Type B pancreatic cell (in vitro differentiated cells): ENCODE data around the gene TPSAB1. TPM values are rescaled to one million over a fixed set of nuclear protein-coding genes. Genes with fewer than 3 reads are reported as not detected.
"Not testable (repeated sequence)": the region's sequence is repeated elsewhere in the genome, so short reads cannot be mapped to it uniquely, and the experiment has no call there.

Experiments used
- DNase-seq: peaks from one replicate; pipeline ENCODE4 v3.0.0; 2021; ENCODE audit warnings: mixed read lengths; ENCODE audit not compliant: unreplicated experiment; ENCODE audit errors: extremely low spot score
- H3K27ac Mint-ChIP-seq: 2 replicates; pipeline ENCODE4 v1.8.0; 2021; ENCODE audit warnings: mild to moderate bottlenecking, mixed read lengths
- H3K27me3 Mint-ChIP-seq: 2 replicates; pipeline ENCODE4 v1.8.0; 2021; ENCODE audit warnings: mixed read lengths
- H3K36me3 Mint-ChIP-seq: 2 replicates; pipeline ENCODE4 v1.8.0; 2021; ENCODE audit warnings: mixed read lengths
- H3K4me1 Mint-ChIP-seq: one replicate; pipeline ENCODE4 v1.8.0; 2021; ENCODE audit warnings: mixed read lengths; ENCODE audit not compliant: unreplicated experiment
- H3K4me3 Mint-ChIP-seq: 2 replicates; pipeline ENCODE4 v1.8.0; 2021; ENCODE audit warnings: mild to moderate bottlenecking, mixed read lengths
- H3K9me3 Mint-ChIP-seq: 2 replicates; pipeline ENCODE4 v1.8.0; 2021; ENCODE audit warnings: mixed read lengths
- total RNA-seq: library from RNA; stranded (reverse); gene quantifications from 2 replicates; pipeline ENCODE4 v1.2.1, GENCODE V29; 2021; ENCODE audit warnings: low replicate concordance
- TF ChIP-seq, protein P1 (sequence below): fragments of 200-600 bp; sonication (generic); conservative IDR thresholded peaks from 2 replicates; pipeline ENCODE4 v1.5.0; 2021; ENCODE audit warnings: antibody characterized with exemption, mild to moderate bottlenecking

Gene TPSAB1
- total RNA-seq, 1 donor from 2014 or later = not detected

DNA sequence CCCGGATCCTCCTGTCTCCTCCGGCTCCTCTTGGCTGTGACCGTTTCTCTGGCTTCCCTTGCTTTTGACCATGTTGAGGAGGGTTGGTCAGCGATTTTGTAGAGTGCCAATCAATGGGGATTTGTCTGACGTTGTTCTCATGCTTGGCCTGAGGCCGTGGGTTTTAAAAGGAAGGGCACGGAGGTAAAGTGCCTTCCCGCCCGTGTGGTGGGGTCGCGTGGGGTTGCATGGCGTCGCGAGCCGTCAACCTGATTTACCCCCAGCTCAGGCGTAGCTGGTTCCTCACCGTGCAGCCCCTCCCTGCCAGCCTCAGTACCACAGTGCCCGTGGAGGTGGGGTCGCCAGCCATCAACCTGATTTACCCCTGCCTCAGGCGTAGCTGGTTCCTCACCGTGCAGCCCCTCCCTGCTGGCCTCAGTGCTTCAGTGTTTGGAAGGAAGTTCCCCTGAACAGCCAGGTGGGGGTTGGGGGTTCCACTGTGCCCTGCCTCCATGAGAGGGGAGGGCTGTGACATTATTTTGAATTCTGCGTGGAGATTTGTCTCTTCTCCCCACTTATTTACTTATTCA lies 5.0 kb downstream of the TPSAB1 start:
- H3K4me1 Mint-ChIP-seq = no peaks in the 10 kb centered on the region
- no peaks in the 10 kb centered on the region for H3K36me3 Mint-ChIP-seq
- TF ChIP-seq, protein P1, sequence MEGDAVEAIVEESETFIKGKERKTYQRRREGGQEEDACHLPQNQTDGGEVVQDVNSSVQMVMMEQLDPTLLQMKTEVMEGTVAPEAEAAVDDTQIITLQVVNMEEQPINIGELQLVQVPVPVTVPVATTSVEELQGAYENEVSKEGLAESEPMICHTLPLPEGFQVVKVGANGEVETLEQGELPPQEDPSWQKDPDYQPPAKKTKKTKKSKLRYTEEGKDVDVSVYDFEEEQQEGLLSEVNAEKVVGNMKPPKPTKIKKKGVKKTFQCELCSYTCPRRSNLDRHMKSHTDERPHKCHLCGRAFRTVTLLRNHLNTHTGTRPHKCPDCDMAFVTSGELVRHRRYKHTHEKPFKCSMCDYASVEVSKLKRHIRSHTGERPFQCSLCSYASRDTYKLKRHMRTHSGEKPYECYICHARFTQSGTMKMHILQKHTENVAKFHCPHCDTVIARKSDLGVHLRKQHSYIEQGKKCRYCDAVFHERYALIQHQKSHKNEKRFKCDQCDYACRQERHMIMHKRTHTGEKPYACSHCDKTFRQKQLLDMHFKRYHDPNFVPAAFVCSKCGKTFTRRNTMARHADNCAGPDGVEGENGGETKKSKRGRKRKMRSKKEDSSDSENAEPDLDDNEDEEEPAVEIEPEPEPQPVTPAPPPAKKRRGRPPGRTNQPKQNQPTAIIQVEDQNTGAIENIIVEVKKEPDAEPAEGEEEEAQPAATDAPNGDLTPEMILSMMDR = no peak
- H3K4me3 Mint-ChIP-seq = no peak overlapping the region
- no peak overlapping the region for H3K27ac Mint-ChIP-seq
- H3K9me3 Mint-ChIP-seq = no peaks in the 10 kb centered on the region
- peaks cover 23% of the 10 kb centered on the region for H3K27me3 Mint-ChIP-seq
- no peak for DNase-seq

DNA sequence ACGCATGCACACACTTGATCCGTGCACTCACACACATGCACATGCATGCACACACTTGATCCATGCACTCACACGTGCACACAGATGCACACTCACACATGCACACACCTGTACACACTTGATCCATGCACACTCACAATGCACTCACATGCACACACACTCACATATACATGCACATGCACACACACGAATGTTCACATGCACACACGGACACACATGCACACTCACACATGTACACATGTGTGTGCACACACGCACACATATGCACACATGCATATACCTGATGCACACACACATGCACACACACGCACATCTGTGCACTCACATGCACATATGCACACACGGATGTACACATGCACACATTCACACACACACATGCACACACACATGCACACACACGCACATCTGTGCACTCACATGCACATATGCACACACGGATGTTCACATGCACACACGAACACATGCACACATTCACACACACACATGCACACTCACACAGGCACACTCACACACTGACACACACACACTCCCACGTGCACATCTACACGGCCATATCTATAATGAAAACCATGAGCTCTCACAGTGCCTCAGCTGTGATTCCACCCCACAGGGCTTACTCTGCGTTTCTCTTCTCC lies 7.5 kb downstream of the TPSAB1 start:
- not testable (repeated sequence) for H3K4me1 Mint-ChIP-seq, DNase-seq, H3K9me3 Mint-ChIP-seq, H3K36me3 Mint-ChIP-seq, H3K4me3 Mint-ChIP-seq, H3K27ac Mint-ChIP-seq
- peaks cover 23% of the 10 kb centered on the region for H3K27me3 Mint-ChIP-seq

DNA sequence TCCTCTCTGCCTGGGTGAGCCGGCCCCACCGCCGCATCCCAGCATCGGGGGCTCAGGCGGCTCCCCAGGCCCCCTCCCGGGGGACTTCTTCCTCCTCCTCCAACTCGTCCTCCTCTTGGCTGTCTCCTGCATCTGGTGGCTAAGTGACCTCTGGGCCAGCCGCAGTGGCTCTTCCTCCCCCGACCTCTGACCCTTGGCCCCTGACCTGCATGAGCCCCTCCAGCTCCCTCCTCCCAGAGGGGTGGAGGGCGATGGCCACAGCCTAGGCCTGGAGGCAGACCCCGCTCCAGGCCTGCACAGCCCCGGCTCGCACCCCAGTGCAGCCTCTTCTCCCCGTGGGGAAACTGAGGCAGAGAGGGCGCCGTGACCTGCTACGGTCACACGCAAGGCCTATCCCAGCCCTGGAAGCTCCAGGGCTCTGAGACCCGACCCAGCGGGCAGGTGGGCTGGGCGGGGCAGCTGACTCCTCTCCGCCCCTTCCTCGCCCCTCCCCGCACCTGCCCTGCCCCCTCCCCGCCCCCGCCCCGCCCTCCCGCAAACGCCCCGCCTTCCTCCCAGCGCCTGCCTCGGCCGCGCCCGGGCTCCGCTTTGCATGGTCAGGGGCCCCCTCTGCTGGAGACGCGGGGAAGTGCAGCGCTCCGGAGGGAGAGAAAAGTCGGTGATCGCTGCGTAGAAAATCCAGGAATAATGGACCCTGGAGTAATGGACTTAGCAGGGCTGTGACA lies 8.7 kb downstream of the TPSAB1 start:
- H3K36me3 Mint-ChIP-seq, H3K9me3 Mint-ChIP-seq, H3K27ac Mint-ChIP-seq, H3K4me3 Mint-ChIP-seq, H3K4me1 Mint-ChIP-seq, DNase-seq: not testable (repeated sequence)
- H3K27me3 Mint-ChIP-seq = peaks cover 23% of the 10 kb centered on the region

DNA sequence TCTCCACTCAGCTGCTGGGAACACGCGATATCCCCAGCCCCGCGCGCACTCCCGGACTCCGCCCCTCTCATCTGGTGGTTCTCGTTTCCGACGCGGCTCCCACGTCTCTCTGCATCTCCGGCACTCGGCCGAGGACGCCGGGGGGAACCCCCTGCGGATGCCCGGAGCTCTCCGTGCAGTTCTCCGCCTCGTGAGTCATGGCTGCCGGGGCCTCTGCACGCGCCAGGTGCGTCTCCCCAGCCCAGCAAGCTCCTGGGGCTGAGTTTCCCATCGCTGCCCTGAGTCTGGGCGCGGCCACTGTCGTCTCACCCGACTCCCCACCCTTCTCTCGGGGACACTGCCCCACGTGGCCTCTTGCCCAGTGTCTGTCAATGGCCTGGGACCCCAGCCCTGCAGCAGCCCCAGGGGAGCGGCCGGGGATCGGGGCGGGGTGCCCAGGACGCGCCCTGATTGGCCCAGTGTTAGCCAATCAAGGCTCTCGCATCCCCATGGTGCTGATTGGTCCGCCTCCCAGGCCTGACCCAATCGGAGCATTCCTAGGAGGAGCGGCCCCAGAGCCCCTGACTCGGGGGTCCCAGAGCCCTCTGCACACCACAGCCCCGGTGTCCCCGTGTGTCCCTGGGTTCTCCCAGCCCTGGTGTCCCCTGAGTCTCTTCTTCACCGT lies 13.3 kb downstream of the TPSAB1 start:
- not testable (repeated sequence) for H3K4me1 Mint-ChIP-seq, H3K9me3 Mint-ChIP-seq, H3K27me3 Mint-ChIP-seq, H3K4me3 Mint-ChIP-seq, DNase-seq, H3K27ac Mint-ChIP-seq, H3K36me3 Mint-ChIP-seq

DNA sequence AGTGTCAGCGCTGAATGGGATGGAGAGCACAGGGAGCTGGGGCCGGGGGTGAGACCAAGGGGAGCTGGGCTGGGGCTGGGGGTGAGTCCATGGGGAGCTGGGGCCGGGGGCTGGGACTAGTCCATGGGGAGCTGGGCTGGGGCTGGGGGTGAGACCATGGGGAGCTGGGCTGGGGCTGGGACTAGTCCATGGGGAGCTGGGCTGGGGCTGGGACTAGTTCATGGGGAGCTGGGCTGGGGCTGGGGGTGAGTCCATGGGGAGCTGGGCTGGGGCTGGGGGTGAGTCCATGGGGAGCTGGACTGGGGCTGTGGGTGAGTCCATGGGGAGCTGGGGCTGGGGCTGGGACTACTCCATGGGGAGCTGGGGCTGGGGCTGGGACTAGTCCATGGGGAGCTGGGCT lies 14.3 kb downstream of the TPSAB1 start:
- H3K27ac Mint-ChIP-seq, H3K4me3 Mint-ChIP-seq, H3K36me3 Mint-ChIP-seq, H3K4me1 Mint-ChIP-seq, H3K9me3 Mint-ChIP-seq, DNase-seq, H3K27me3 Mint-ChIP-seq: not testable (repeated sequence)

DNA sequence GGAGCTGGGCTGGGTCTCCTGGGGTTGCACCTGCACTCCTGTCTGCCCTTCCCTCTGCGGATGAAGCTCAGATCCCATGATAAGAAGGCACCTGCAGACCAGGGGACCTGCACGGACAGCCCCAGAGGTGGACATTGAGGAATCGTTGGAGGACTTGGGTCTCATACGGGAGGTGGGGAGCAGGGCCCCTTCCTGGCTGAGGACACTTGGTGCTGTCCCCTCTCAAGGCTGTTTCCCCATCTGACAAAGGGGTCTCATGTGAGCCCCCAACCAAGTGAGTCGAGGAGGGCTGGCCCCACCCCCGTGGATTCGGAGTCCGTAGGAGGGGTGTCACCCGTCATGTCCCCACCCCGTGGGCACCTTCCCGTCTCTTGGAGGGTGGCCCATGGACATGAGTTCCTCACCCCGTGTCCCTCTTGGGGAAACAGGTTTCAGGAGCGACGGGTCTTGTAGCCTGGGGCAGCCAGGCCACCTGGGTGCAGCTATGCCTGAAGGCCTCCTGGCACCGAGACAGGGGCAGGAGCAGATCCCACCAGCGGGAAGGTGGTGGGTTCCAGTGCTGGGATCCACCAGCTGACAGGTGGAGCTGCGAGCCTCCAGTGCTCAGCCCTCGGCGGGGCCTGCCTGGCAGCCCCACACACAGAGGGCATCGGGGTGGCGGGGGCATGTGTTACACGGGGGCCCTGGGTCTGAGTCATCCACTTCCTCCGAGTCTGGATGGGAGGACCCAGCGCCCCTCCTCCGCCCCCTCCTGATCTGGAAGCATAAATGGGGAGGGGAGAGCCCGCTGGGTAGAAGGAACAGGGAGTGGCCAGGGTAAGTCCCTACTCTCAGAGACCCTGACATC lies 15.0 kb downstream of the TPSAB1 start, which contains the start of gene TPSD1:
TSS of gene TPSD1 (plus strand) at position 794 of the 847 bp plus-strand sequence. CDS start 212 bp downstream, outside the sequence.
- H3K4me1 Mint-ChIP-seq, H3K27ac Mint-ChIP-seq, H3K36me3 Mint-ChIP-seq, H3K9me3 Mint-ChIP-seq, DNase-seq, H3K4me3 Mint-ChIP-seq: not testable (repeated sequence)
- peaks cover 10% of the 10 kb centered on the region for H3K27me3 Mint-ChIP-seq

DNA sequence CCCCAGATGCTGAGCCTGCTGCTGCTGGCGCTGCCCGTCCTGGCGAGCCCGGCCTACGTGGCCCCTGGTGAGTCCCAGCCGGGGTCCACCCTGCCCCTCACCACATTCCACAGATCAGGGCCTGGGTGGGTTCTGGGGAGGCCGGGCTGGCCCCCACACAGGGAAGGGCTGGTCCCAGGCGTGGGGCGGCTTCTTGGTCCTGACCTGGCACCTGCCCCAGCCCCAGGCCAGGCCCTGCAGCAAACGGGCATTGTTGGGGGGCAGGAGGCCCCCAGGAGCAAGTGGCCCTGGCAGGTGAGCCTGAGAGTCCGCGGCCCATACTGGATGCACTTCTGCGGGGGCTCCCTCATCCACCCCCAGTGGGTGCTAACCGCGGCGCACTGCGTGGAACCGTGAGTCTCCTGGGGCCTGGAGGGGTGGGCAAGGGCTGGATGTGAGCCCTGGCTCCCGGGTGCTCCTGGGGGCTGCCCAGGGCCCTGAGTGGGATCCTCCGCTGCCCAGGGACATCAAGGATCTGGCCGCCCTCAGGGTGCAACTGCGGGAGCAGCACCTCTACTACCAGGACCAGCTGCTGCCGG lies 15.9 kb downstream of the TPSAB1 start:
- H3K4me1 Mint-ChIP-seq, H3K4me3 Mint-ChIP-seq, H3K9me3 Mint-ChIP-seq, DNase-seq, H3K27ac Mint-ChIP-seq, H3K36me3 Mint-ChIP-seq: not testable (repeated sequence)
- peaks cover 14% of the 10 kb centered on the region for H3K27me3 Mint-ChIP-seq

DNA sequence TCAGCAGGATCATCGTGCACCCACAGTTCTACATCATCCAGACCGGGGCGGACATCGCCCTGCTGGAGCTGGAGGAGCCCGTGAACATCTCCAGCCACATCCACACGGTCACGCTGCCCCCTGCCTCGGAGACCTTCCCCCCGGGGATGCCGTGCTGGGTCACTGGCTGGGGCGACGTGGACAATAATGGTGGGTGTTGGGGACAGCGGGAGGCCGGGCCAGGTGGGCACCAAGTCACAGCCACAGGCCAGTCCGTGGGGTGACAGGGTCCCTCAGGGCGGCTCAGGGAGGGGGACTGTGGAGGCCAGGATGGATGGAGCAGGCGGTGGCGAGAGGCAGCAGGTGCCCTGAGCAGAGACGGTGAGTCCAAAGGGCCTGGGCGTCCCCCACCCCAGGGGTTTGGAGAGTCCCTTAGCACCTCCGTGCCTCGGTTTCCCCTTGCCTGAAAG lies 16.4 kb downstream of the TPSAB1 start:
- H3K4me1 Mint-ChIP-seq = no peaks in the 10 kb centered on the region
- TF ChIP-seq, protein P1 = no peak
- peak; percentile 68 for DNase-seq
- H3K9me3 Mint-ChIP-seq = no peaks in the 10 kb centered on the region
- no peaks in the 10 kb centered on the region for H3K36me3 Mint-ChIP-seq
- H3K27ac Mint-ChIP-seq = peak overlapping the region; percentile 31
- H3K27me3 Mint-ChIP-seq = peaks cover 16% of the 10 kb centered on the region
- no peak overlapping the region for H3K4me3 Mint-ChIP-seq
